T-cell (primary cell): ENCODE data around the gene PLXNA1. TPM values are rescaled to one million over a fixed set of nuclear protein-coding genes. Genes with fewer than 3 reads are reported as not detected.

Experiments used
- ATAC-seq, 4 experiments: fragments of 200-7000 bp in 3 of 4; fragments of 150-1000 bp in 1 of 4; cut with Tn5 transposase; replicated peaks in 1 of 4; 1 replicate in 3 of 4; 2 replicates in 1 of 4; pipeline ENCODE4 v1.10.0; 2021; ENCODE audit warnings: moderate library complexity in 3 of 4, mild to moderate bottlenecking in 2 of 4, moderate number of reproducible peaks in 1 of 4
- CTCF ChIA-PET, 2 donors: fragments of 300-600 bp; sonication (Branson Sonifier 250); formaldehyde crosslinking; loops; one replicate each; lab custom pipeline; 2022; ENCODE audit warnings: antibody characterized with exemption in 2 of 2; lab: Charles Lee
- POLR2A ChIA-PET, 2 donors: fragments of 300-600 bp; sonication (Branson Sonifier 250); formaldehyde crosslinking; loops; one replicate each; lab custom pipeline; 2022; ENCODE audit warnings: antibody characterized with exemption in 2 of 2; lab: Charles Lee
- DNase-seq, 35 experiments: peaks; one replicate each; pipeline versions ENCODE4 v3.0.0 to v3.0.0-alpha.2; 2013 to 2023
- H3K27ac ChIP-seq: one replicate; pipeline ENCODE4 v1.5.1; 2013; ENCODE audit warnings: low read length
- H3K27me3 ChIP-seq, 2 experiments: replicated peaks in 1 of 2; 1 replicate in 1 of 2; 2 replicates in 1 of 2; pipeline versions ENCODE4 v1.6.1 to v1.7.0; 2013; ENCODE audit warnings: low read length in 1 of 2, mixed read lengths in 1 of 2; ENCODE audit not compliant: control insufficient read depth in 2 of 2, insufficient read depth in 2 of 2; ENCODE audit errors: extremely low read depth in 1 of 2
- H3K36me3 ChIP-seq, 2 donors: 1 replicate in 1 of 2; 2 replicates in 1 of 2; pipeline versions ENCODE4 v1.6.1 to v1.7.0; 2013; ENCODE audit warnings: low read length in 1 of 2; ENCODE audit not compliant: control insufficient read depth in 2 of 2, insufficient read depth in 1 of 2; ENCODE audit errors: extremely low read depth in 1 of 2
- H3K4me1 ChIP-seq, 2 experiments: 1 replicate in 1 of 2; 2 replicates in 1 of 2; pipeline versions ENCODE4 v1.6.1 to v1.7.0; 2013; ENCODE audit warnings: low read length in 2 of 2, mixed read lengths in 1 of 2; ENCODE audit not compliant: insufficient read depth in 2 of 2, control insufficient read depth in 1 of 2; ENCODE audit errors: extremely low read depth in 1 of 2
- H3K4me3 ChIP-seq, 2 donors: 1 replicate in 1 of 2; 2 replicates in 1 of 2; pipeline versions ENCODE4 v1.5.1 to v1.7.0; 2013; ENCODE audit warnings: mild to moderate bottlenecking in 2 of 2, low read length in 1 of 2, moderate library complexity in 1 of 2; ENCODE audit not compliant: control insufficient read depth in 1 of 2; ENCODE audit errors: extremely low read depth in 1 of 2
- H3K9me3 ChIP-seq: 2 replicates; pipeline ENCODE4 v1.7.0; 2013
- H3K27ac Mint-ChIP-seq, 2 donors: one replicate each; pipeline ENCODE4 v1.8.0; 2020 to 2021; ENCODE audit warnings: mild to moderate bottlenecking in 2 of 2, mixed read lengths in 2 of 2
- H3K27me3 Mint-ChIP-seq, 2 donors: one replicate each; pipeline ENCODE4 v1.8.0; 2021 to 2022; ENCODE audit warnings: mixed read lengths in 2 of 2
- H3K36me3 Mint-ChIP-seq: one replicate; pipeline ENCODE4 v1.8.0; 2021; ENCODE audit warnings: mixed read lengths
- H3K4me1 Mint-ChIP-seq, 3 donors: one replicate each; pipeline ENCODE4 v1.8.0; 2020 to 2022; ENCODE audit warnings: mixed read lengths in 3 of 3, mild to moderate bottlenecking in 1 of 3
- H3K4me3 Mint-ChIP-seq, 3 donors: one replicate each; pipeline ENCODE4 v1.8.0; 2020 to 2022; ENCODE audit warnings: mild to moderate bottlenecking in 3 of 3, mixed read lengths in 3 of 3, moderate library complexity in 3 of 3
- H3K9me3 Mint-ChIP-seq, 3 donors: one replicate each; pipeline ENCODE4 v1.8.0; 2020 to 2022; ENCODE audit warnings: mixed read lengths in 3 of 3
- WGBS: methylation state at CpG from one replicate; pipeline ENCODE4 v1.1.5; 2013; ENCODE audit warnings: missing lambda C conversion rate; ENCODE audit not compliant: insufficient coverage; 5-methylcytosine and 5-hydroxymethylcytosine counted together
- total RNA-seq, 35 experiments: library from RNA in 6 of 35; stranded (reverse) in 6 of 35; fragments of 120-200 nt in 1 of 35; gene quantifications; one replicate each; pipeline versions ENCODE4 v1.2.1 to v1.2.4 and lab custom pipeline; 2013 to 2026

Gene PLXNA1
- total RNA-seq, 5 donors from 2014 or later (not counting 1 experiment from before 2014, with no cell fraction given): 10.9 to 16.9 (median 16.0) TPM

- ChIA-PET CTCF (no interaction called here), POLR2A (no interaction called here)
- ATAC-seq: no peak
These were observed 18.0 kb upstream of the PLXNA1 start for GRCh38 chr3:126964950-126965349.

GRCh38 chr3:126965526-126966080 lies 17.3 kb upstream of the PLXNA1 start:
- Histone ChIP-seq H3K4me1 (no peaks in the 10 kb centered on the region), H3K4me3 (no peak overlapping the region), H3K9me3 (no peaks in the 10 kb centered on the region), H3K27me3 (peaks cover 0 to 8% of the 10 kb centered on the region in 2 experiments), H3K36me3 (no peaks in the 10 kb centered on the region), H3K27ac (no peak overlapping the region)
- ATAC-seq (no peak), DNase-seq (no peak)
- H3K27ac Mint-ChIP-seq: no peak overlapping the region
- H3K27me3 Mint-ChIP-seq: peaks cover 3 to 7% of the 10 kb centered on the region in 2 donors
- ChIA-PET POLR2A (no interaction called here), CTCF (no interaction called here)
- H3K36me3 Mint-ChIP-seq: peaks cover 1% of the 10 kb centered on the region
- no peaks in the 10 kb centered on the region for H3K9me3 Mint-ChIP-seq
- H3K4me3 Mint-ChIP-seq: no peak overlapping the region
- no peaks in the 10 kb centered on the region for H3K4me1 Mint-ChIP-seq
- 86% methylated on average over 5 of the region's 9 CpGs for WGBS

More at GRCh38 chr3:126964950-126965349, 18.0 kb upstream of the PLXNA1 start:
- DNase-seq: no peak
- no peaks in the 10 kb centered on the region for H3K9me3 Mint-ChIP-seq
- H3K4me1 Mint-ChIP-seq: no peaks in the 10 kb centered on the region
- Histone ChIP-seq H3K27ac (no peak overlapping the region), H3K4me3 (no peak overlapping the region), H3K4me1 (no peaks in the 10 kb centered on the region), H3K27me3 (peaks cover 0 to 5% of the 10 kb centered on the region in 2 experiments), H3K36me3 (no peaks in the 10 kb centered on the region), H3K9me3 (no peaks in the 10 kb centered on the region)
- H3K27ac Mint-ChIP-seq: no peak overlapping the region
- H3K4me3 Mint-ChIP-seq: no peak overlapping the region
- WGBS: 90% methylated on average over 9 of the region's 10 CpGs
- H3K36me3 Mint-ChIP-seq: peaks cover 8% of the 10 kb centered on the region
- peaks cover 0 to 7% of the 10 kb centered on the region in 2 donors for H3K27me3 Mint-ChIP-seq

GRCh38 chr3:126967386-126967785 lies 15.5 kb upstream of the PLXNA1 start:
- CTCF ChIA-PET: no interaction called here

GRCh38 chr3:126968391-126969390 lies 14.2 kb upstream of the PLXNA1 start:
- Mint-ChIP-seq H3K36me3 (no peaks in the 10 kb centered on the region), H3K9me3 (no peaks in the 10 kb centered on the region), H3K27me3 (peaks cover 4 to 7% of the 10 kb centered on the region in 2 donors), H3K4me3 (no peak overlapping the region), H3K27ac (no peak overlapping the region), H3K4me1 (no peaks in the 10 kb centered on the region)
- Histone ChIP-seq H3K36me3 (no peaks in the 10 kb centered on the region), H3K27me3 (peaks cover 0 to 31% of the 10 kb centered on the region in 2 experiments), H3K4me1 (no peaks in the 10 kb centered on the region), H3K4me3 (no peak overlapping the region), H3K9me3 (no peaks in the 10 kb centered on the region), H3K27ac (no peak overlapping the region)
- DNase-seq (no peak), ATAC-seq (no peak)
- CTCF ChIA-PET: no interaction called here
- POLR2A ChIA-PET: interaction anchor here in 1 of 2 donors (0.5 to 0.7 kb wide), 3 partner anchors 243 to 1542 kb away, joined by 3 read pairs; no protein-coding TSS in a partner anchor
- 91% methylated on average over 6 of the region's 20 CpGs for WGBS

More at GRCh38 chr3:126967386-126967785, 15.5 kb upstream of the PLXNA1 start:
- 90% methylated on average over 7 of the region's 10 CpGs for WGBS
- no peak overlapping the region for H3K4me3 ChIP-seq
- H3K9me3 ChIP-seq: no peaks in the 10 kb centered on the region
- no peak for DNase-seq
- POLR2A ChIA-PET: no interaction called here
- no peak overlapping the region for H3K27ac ChIP-seq
- Mint-ChIP-seq H3K36me3 (no peaks in the 10 kb centered on the region), H3K27ac (no peak overlapping the region), H3K4me1 (no peaks in the 10 kb centered on the region), H3K9me3 (no peaks in the 10 kb centered on the region), H3K27me3 (peaks cover 4 to 7% of the 10 kb centered on the region in 2 donors), H3K4me3 (no peak overlapping the region)
- H3K36me3 ChIP-seq: no peaks in the 10 kb centered on the region
- no peaks in the 10 kb centered on the region for H3K4me1 ChIP-seq
- peaks cover 0 to 18% of the 10 kb centered on the region in 2 experiments for H3K27me3 ChIP-seq
- no peak for ATAC-seq

DNA sequence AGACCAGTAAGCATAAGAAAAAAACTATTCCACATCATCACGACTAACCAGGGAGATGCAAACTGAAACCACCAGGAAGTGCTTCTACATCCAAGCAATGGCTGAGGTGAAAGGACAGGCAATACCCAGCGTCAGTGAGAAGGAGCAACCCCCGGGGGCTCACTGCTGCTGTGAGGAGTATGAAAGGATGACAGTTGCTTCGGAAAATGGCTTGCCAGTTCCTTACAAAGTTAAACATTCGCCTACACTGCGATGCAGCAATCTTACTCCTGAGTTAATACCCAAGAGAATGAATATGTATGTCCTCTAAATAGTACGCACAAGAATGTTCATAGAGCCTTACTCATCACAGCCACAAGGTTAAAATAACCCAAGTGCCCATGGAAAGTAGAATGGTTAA lies 13.3 kb upstream of the PLXNA1 start:
- Mint-ChIP-seq H3K4me3 (no peak overlapping the region), H3K4me1 (no peaks in the 10 kb centered on the region), H3K36me3 (no peaks in the 10 kb centered on the region), H3K27me3 (peaks cover 4 to 10% of the 10 kb centered on the region in 2 donors), H3K9me3 (peaks cover 0 to 8% (median 4%) of the 10 kb centered on the region in 3 donors), H3K27ac (no peak overlapping the region)
- ChIA-PET CTCF (no interaction called here), POLR2A (interaction anchor here in 1 of 2 donors (0.6 to 0.7 kb wide), 2 partner anchors 244 to 1541 kb away, joined by 3 read pairs; no protein-coding TSS in a partner anchor)
- DNase-seq: no peak
- 83% methylated on average over 1 of the region's 7 CpGs for WGBS
- no peak overlapping the region for H3K27ac ChIP-seq
- no peak for ATAC-seq
- no peak overlapping the region for H3K4me3 ChIP-seq
- no peaks in the 10 kb centered on the region for H3K36me3 ChIP-seq
- no peaks in the 10 kb centered on the region for H3K4me1 ChIP-seq
- H3K9me3 ChIP-seq: no peaks in the 10 kb centered on the region
- H3K27me3 ChIP-seq: peaks cover 0 to 31% of the 10 kb centered on the region in 2 experiments

GRCh38 chr3:126970101-126970500 lies 12.8 kb upstream of the PLXNA1 start:
- Mint-ChIP-seq H3K4me1 (no peaks in the 10 kb centered on the region), H3K36me3 (no peaks in the 10 kb centered on the region), H3K4me3 (no peak overlapping the region), H3K27me3 (peaks cover 4 to 15% of the 10 kb centered on the region in 2 donors), H3K27ac (no peak overlapping the region), H3K9me3 (peaks cover 0 to 13% (median 9%) of the 10 kb centered on the region in 3 donors)
- H3K27me3 ChIP-seq: peaks cover 0 to 31% of the 10 kb centered on the region in 2 experiments
- no peak overlapping the region for H3K4me3 ChIP-seq
- ATAC-seq (no peak), DNase-seq (no peak)
- CTCF ChIA-PET: no interaction called here
- H3K27ac ChIP-seq: no peak overlapping the region
- H3K36me3 ChIP-seq: no peaks in the 10 kb centered on the region
- POLR2A ChIA-PET: no interaction called here
- H3K9me3 ChIP-seq: no peaks in the 10 kb centered on the region
- no peaks in the 10 kb centered on the region for H3K4me1 ChIP-seq
- 72% methylated on average over 4 of the region's 5 CpGs for WGBS
